Measurements from ENCODE around the gene CABLES1. TPM values are rescaled to one million over a fixed set of nuclear protein-coding genes. Genes with fewer than 3 reads are reported as not detected.
"Not testable (repeated sequence)": the region's sequence is repeated elsewhere in the genome, so short reads cannot be mapped to it uniquely, and the experiment has no call there.

CABLES1 gene
- total and polyA plus RNA-seq, 2 experiments from 2014 or later: 3.8 to 4.1 TPM

DNA sequence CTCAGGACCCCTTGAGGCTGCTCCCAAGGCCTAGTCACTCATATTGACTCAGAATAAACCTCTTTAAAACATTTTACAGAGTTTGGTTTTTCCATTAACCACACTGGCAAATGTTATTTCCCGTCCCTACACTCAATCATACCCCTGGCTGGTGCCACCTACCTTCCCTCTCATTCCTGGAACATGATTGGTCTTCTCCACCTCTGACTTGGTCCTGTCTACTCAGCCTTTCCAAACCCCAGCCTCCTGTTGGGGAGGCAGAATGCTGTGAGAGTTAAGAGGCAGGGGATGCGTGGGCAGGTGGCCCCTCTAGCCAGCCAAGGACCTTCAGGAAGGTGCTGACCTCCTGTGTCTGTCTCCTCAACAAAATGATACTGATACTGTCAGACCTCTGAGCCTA is 149.3 kb downstream of the CABLES1 start:
- H3K27me3 ChIP-seq: no peaks in the 10 kb centered on the region
- TF ChIP-seq, protein P1, sequence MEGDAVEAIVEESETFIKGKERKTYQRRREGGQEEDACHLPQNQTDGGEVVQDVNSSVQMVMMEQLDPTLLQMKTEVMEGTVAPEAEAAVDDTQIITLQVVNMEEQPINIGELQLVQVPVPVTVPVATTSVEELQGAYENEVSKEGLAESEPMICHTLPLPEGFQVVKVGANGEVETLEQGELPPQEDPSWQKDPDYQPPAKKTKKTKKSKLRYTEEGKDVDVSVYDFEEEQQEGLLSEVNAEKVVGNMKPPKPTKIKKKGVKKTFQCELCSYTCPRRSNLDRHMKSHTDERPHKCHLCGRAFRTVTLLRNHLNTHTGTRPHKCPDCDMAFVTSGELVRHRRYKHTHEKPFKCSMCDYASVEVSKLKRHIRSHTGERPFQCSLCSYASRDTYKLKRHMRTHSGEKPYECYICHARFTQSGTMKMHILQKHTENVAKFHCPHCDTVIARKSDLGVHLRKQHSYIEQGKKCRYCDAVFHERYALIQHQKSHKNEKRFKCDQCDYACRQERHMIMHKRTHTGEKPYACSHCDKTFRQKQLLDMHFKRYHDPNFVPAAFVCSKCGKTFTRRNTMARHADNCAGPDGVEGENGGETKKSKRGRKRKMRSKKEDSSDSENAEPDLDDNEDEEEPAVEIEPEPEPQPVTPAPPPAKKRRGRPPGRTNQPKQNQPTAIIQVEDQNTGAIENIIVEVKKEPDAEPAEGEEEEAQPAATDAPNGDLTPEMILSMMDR (IDR thresholded peaks at IDR 0.05; ENCODE audit: low read depth, low read length): no peak
- no peak overlapping the region for H3K27ac ChIP-seq
- no peaks in the 10 kb centered on the region for H3K4me1 ChIP-seq (ENCODE audit: low read depth)
- DNase-seq (ENCODE audit: low read depth in 1 of 2, low spot score in 1 of 2): no peak
- no peaks in the 10 kb centered on the region for H3K9me3 ChIP-seq (ENCODE audit: low read depth)
- no peak overlapping the region for H3K4me3 ChIP-seq
- no peaks in the 10 kb centered on the region for H3K36me3 ChIP-seq

DNA sequence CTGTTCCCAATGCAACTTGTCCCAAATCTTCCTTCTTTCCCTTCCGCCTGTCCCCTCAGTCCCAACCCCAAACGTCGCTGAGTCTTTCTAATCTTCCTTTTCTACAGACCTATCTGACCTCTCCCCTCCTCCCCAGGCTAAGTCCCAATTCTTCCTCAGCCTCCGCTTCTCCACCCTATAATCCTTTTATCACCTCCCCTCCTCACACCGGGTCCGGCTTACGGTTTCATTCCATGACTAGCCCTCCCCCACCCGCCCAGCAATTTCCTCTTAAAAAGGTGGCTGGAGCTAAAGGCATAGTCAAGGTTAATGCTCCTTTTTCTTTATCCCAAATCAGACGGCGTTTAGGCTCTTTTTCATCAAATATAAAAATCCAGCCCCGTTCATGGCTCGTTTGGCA is 150.3 kb downstream of the CABLES1 start:
- not testable (repeated sequence) for H3K27me3 ChIP-seq, H3K36me3 ChIP-seq

DNA sequence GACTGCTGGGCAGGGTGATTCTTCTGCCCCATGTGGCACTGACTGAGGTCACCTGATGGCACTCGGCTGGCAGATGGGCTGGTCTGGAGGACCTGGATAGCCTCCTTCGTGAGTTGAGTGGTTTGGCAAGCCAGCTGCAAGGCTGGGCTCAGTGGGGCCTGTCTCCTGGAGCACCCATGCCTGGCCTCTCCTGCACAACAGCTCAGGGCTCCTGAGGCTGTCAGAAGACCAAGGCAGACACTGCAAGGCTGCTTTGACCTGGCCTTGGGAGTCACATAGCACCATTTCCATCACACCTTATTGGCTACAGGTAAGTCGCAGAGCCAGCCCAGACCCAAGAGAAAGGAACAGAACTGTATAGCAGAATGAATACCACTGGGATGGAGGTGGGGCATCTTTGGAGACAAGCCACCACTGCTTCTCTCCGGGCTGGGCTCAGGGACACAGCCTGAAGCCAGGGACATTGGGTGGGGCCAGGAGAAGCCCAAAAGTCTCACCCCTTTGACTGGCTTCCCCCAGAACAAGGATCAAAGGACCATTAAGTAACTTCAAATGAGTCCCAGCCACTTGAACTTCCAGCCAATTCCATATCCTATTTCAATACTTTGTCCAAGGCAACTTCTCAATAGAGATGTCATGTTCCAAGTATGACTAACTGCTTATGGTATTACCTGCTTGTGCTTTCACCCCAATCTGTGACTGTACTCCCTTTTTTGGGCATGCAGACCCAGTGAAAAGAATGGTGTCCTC is 156.3 kb downstream of the CABLES1 start:
- peak in 1 of 2 donors; percentile 64 for DNase-seq (ENCODE audit: low read depth in 1 of 2, low spot score in 1 of 2)
- H3K9me3 ChIP-seq (ENCODE audit: low read depth): no peaks in the 10 kb centered on the region
- no peak overlapping the region for H3K27ac ChIP-seq
- no peaks in the 10 kb centered on the region for H3K36me3 ChIP-seq
- TF ChIP-seq, protein P1 (IDR thresholded peaks at IDR 0.05; ENCODE audit: low read depth, low read length): no peak
- no peaks in the 10 kb centered on the region for H3K27me3 ChIP-seq
- H3K4me3 ChIP-seq: no peak overlapping the region
- H3K4me1 ChIP-seq (ENCODE audit: low read depth): no peaks in the 10 kb centered on the region

More for the DNA sequence above, 150.3 kb downstream of the CABLES1 start:
- H3K27ac ChIP-seq; H3K9me3 ChIP-seq (ENCODE audit: low read depth); DNase-seq (ENCODE audit: low read depth in 1 of 2, low spot score in 1 of 2); H3K4me3 ChIP-seq; H3K4me1 ChIP-seq (ENCODE audit: low read depth): not testable (repeated sequence)

DNA sequence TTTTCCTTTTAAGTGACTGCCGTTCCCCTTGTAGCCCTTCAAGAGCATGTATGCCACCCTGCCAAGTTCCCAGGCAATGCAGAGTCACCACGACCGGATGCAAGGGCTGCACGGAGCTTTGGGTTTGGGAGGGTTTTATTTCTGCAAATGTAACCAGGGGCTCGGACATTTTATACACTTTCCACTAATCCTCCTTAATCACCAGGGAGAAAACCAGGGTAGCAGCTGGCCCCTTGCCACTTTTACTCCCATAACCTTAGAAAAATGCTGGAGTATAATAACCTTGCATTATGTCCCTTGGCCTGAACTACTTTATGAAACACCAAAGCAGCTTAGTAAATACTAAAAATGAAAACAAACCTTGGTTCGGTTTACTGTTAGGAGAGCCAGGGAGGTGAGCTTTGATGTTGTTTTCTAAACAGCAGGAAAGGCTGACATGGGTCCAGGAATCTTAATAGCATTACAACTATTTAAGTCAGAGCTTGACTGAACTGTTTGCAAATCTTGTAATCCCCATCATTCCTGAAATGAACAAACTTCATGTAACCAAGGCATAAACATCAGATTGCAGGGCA is 165.0 kb downstream of the CABLES1 start:
- no peak for DNase-seq (ENCODE audit: low read depth in 1 of 2, low spot score in 1 of 2)

DNA sequence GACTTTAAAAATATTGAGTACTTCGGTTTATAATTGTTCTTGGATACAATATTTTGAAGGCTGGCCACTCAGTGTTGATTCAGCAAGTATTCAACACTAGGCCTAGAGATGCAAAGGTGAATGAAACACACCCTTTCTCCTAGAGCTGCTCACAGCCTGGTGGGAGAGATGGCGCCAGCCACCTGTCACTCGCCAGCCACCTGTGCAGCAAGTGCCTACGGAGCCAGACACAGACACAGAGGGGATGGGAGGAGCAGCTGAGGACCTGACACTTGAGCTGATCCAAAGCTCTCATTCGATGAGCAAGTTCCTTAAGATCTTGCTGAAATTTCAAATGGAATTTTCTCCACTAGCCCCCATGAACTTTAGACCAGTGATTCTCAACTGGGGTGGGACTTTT is 166.7 kb downstream of the CABLES1 start:
- Histone ChIP-seq H3K4me1 (ENCODE audit: low read depth) (no peaks in the 10 kb centered on the region), H3K36me3 (no peaks in the 10 kb centered on the region), H3K27ac (no peak overlapping the region), H3K9me3 (ENCODE audit: low read depth) (no peaks in the 10 kb centered on the region), H3K4me3 (no peak overlapping the region), H3K27me3 (no peaks in the 10 kb centered on the region)
- TF ChIP-seq, protein P1 (IDR thresholded peaks at IDR 0.05; ENCODE audit: low read depth, low read length): no peak
- DNase-seq (ENCODE audit: low read depth in 1 of 2, low spot score in 1 of 2): no peak

More for the DNA sequence above, 165.0 kb downstream of the CABLES1 start:
- no peaks in the 10 kb centered on the region for H3K4me1 ChIP-seq (ENCODE audit: low read depth)
- TF ChIP-seq, protein P1 (IDR thresholded peaks at IDR 0.05; ENCODE audit: low read depth, low read length): no peak
- H3K27me3 ChIP-seq: no peaks in the 10 kb centered on the region
- no peaks in the 10 kb centered on the region for H3K9me3 ChIP-seq (ENCODE audit: low read depth)
- H3K36me3 ChIP-seq: no peaks in the 10 kb centered on the region
- H3K27ac ChIP-seq: no peak overlapping the region
- H3K4me3 ChIP-seq: no peak overlapping the region

DNA sequence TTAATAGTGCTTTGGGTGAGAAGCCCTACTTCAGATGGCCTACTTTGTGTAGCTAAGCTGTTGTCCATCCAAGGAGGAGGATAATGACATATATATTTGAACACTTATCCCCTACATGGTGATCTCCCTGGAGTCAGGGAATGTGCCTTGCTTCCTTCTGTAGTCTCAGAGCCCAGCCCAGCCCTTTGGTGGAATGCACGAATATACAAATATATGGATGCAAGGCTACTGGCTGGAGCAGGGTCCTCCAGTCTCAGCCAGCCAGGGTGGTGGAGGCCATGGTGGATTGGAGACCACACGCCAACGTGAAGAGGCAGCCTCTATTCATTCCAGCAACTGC is 167.2 kb downstream of the CABLES1 start:
- Histone ChIP-seq H3K27me3 (no peaks in the 10 kb centered on the region), H3K27ac (no peak overlapping the region), H3K36me3 (no peaks in the 10 kb centered on the region), H3K4me3 (no peak overlapping the region), H3K9me3 (ENCODE audit: low read depth) (no peaks in the 10 kb centered on the region), H3K4me1 (ENCODE audit: low read depth) (no peaks in the 10 kb centered on the region)
- DNase-seq (ENCODE audit: low read depth in 1 of 2, low spot score in 1 of 2): no peak
- TF ChIP-seq, protein P1 (IDR thresholded peaks at IDR 0.05; ENCODE audit: low read depth, low read length): no peak
